Esophagus (tissue), 2 donors: ENCODE data around the gene PRKN. TPM values are rescaled to one million over a fixed set of nuclear protein-coding genes. Genes with fewer than 3 reads are reported as not detected.

ENCODE experiments used
- H3K27ac ChIP-seq, 2 donors: one replicate each; pipeline ENCODE4 v1.5.1; 2013; ENCODE audit warnings: low read depth in 2 of 2, mild to moderate bottlenecking in 2 of 2, inconsistent platforms in 1 of 2, low read length in 1 of 2, moderate library complexity in 1 of 2
- H3K27me3 ChIP-seq, 2 donors: one replicate each; pipeline ENCODE4 v1.6.1; 2013; ENCODE audit warnings: low read length in 2 of 2, control low read depth in 1 of 2, mild to moderate bottlenecking in 1 of 2; ENCODE audit not compliant: insufficient read depth in 2 of 2, control insufficient read depth in 1 of 2
- H3K36me3 ChIP-seq, 2 donors: one replicate each; pipeline ENCODE4 v1.6.1; 2013; ENCODE audit warnings: low read length in 1 of 2; ENCODE audit not compliant: control insufficient read depth in 2 of 2, insufficient read depth in 2 of 2
- H3K4me1 ChIP-seq, 2 donors: one replicate each; pipeline ENCODE4 v1.6.1; 2013; ENCODE audit warnings: low read length in 1 of 2; ENCODE audit not compliant: control insufficient read depth in 2 of 2, insufficient read depth in 2 of 2
- H3K4me3 ChIP-seq, 2 donors: one replicate each; pipeline ENCODE4 v1.5.1; 2013; ENCODE audit warnings: low read length in 2 of 2, mild to moderate bottlenecking in 2 of 2, low read depth in 1 of 2, moderate library complexity in 1 of 2
- H3K9me3 ChIP-seq, 2 donors: one replicate each; pipeline ENCODE4 v1.6.1; 2013; ENCODE audit warnings: mild to moderate bottlenecking in 2 of 2, low read depth in 1 of 2, low read length in 1 of 2, moderate library complexity in 1 of 2; ENCODE audit not compliant: control insufficient read depth in 2 of 2, insufficient read depth in 1 of 2
- WGBS, 2 donors: extraction: QIAGEN DNeasy Blood & Tissue Kit; methylation state at CpG; one replicate each; pipeline ENCODE4 v1.1.7; 2013; 5-methylcytosine and 5-hydroxymethylcytosine counted together
- polyA plus RNA-seq, 2 donors: library from polyadenylated mRNA; stranded (reverse); fragments of 200-250 nt; gene quantifications; one replicate each; pipeline ENCODE4 v1.2.3, GENCODE V29; 2013
- donor health status: healthy with polysubstance abuse.
- donor health status: Bipolar disorder and iron deficiency.

PRKN gene
- polyA plus RNA-seq, 2 donors = 0.28 to 0.45 TPM

GRCh38 chr6:162373868-162374267, 353.7 kb downstream of the PRKN start:
- WGBS, 2 donors = 77 to 89% methylated on average over 2 of the region's 2 CpGs

GRCh38 chr6:162373192-162373591, 354.4 kb downstream of the PRKN start:
- WGBS, 2 donors = 56 to 76% methylated on average over 2 of the region's 2 CpGs
- Histone ChIP-seq H3K4me1 (no peaks in the 10 kb centered on the region), H3K36me3 (no peaks in the 10 kb centered on the region), H3K4me3 (no peak overlapping the region), H3K9me3 (no peaks in the 10 kb centered on the region), H3K27ac (no peak overlapping the region), H3K27me3 (no peaks in the 10 kb centered on the region)

More at GRCh38 chr6:162373868-162374267, 353.7 kb downstream of the PRKN start:
- Histone ChIP-seq H3K4me3 (no peak overlapping the region), H3K36me3 (no peaks in the 10 kb centered on the region), H3K27ac (no peak overlapping the region), H3K27me3 (no peaks in the 10 kb centered on the region), H3K4me1 (no peaks in the 10 kb centered on the region), H3K9me3 (no peaks in the 10 kb centered on the region)

- H3K9me3 ChIP-seq = no peaks in the 10 kb centered on the region
- no peaks in the 10 kb centered on the region for H3K36me3 ChIP-seq
- WGBS, 2 donors = 76 to 86% methylated on average over 9 of the region's 9 CpGs
- H3K4me1 ChIP-seq = no peaks in the 10 kb centered on the region
- no peak overlapping the region for H3K4me3 ChIP-seq
- no peaks in the 10 kb centered on the region for H3K27me3 ChIP-seq
- H3K27ac ChIP-seq = no peak overlapping the region
Measured at GRCh38 chr6:162372106-162372505, 355.5 kb downstream of the PRKN start.

- 84 to 89% methylated on average over 5 of the region's 5 CpGs for WGBS, 2 donors
- Histone ChIP-seq H3K9me3 (no peaks in the 10 kb centered on the region), H3K27me3 (no peaks in the 10 kb centered on the region), H3K36me3 (no peaks in the 10 kb centered on the region), H3K4me3 (no peak overlapping the region), H3K27ac (no peak overlapping the region), H3K4me1 (no peaks in the 10 kb centered on the region)
Measured at GRCh38 chr6:162371121-162371520, 356.4 kb downstream of the PRKN start.

GRCh38 chr6:162369091-162369490, 358.5 kb downstream of the PRKN start:
- Histone ChIP-seq H3K4me1 (no peaks in the 10 kb centered on the region), H3K27ac (no peak overlapping the region), H3K27me3 (no peaks in the 10 kb centered on the region), H3K9me3 (no peaks in the 10 kb centered on the region), H3K36me3 (no peaks in the 10 kb centered on the region), H3K4me3 (no peak overlapping the region)
- WGBS, 2 donors = 89 to 92% methylated on average over 2 of the region's 2 CpGs

- Histone ChIP-seq H3K4me3 (no peak overlapping the region), H3K27me3 (no peaks in the 10 kb centered on the region), H3K27ac (no peak overlapping the region), H3K9me3 (peaks cover 0 to 2% of the 10 kb centered on the region in 2 donors), H3K4me1 (no peaks in the 10 kb centered on the region), H3K36me3 (no peaks in the 10 kb centered on the region)
- WGBS, 2 donors = 90 to 91% methylated on average over 4 of the region's 4 CpGs
Measured at GRCh38 chr6:162364488-162364887, 363.1 kb downstream of the PRKN start.

- Histone ChIP-seq H3K4me3 (no peak overlapping the region), H3K9me3 (peaks cover 0 to 2% of the 10 kb centered on the region in 2 donors), H3K4me1 (no peaks in the 10 kb centered on the region), H3K27me3 (no peaks in the 10 kb centered on the region), H3K27ac (no peak overlapping the region), H3K36me3 (no peaks in the 10 kb centered on the region)
- WGBS, 2 donors = 78 to 86% methylated on average over 4 of the region's 4 CpGs
Measured at GRCh38 chr6:162363757-162364156, 363.8 kb downstream of the PRKN start.

GRCh38 chr6:162360901-162361567, 366.5 kb downstream of the PRKN start:
- Histone ChIP-seq H3K36me3 (no peaks in the 10 kb centered on the region), H3K27me3 (no peaks in the 10 kb centered on the region), H3K27ac (no peak overlapping the region), H3K4me1 (no peaks in the 10 kb centered on the region), H3K4me3 (no peak overlapping the region), H3K9me3 (peaks cover 0 to 2% of the 10 kb centered on the region in 2 donors)
- WGBS, 2 donors = 71 to 79% methylated on average over 6 of the region's 6 CpGs

- Histone ChIP-seq H3K9me3 (no peaks in the 10 kb centered on the region), H3K4me1 (no peaks in the 10 kb centered on the region), H3K36me3 (no peaks in the 10 kb centered on the region), H3K4me3 (no peak overlapping the region), H3K27me3 (no peaks in the 10 kb centered on the region), H3K27ac (no peak overlapping the region)
- WGBS, 2 donors = 94 to 96% methylated on average over 4 of the region's 4 CpGs
Measured at GRCh38 chr6:162358625-162359024, 368.9 kb downstream of the PRKN start.

- no peaks in the 10 kb centered on the region for H3K36me3 ChIP-seq
- 68 to 81% methylated on average over 4 of the region's 4 CpGs for WGBS, 2 donors
- no peak overlapping the region for H3K27ac ChIP-seq
- H3K9me3 ChIP-seq = no peaks in the 10 kb centered on the region
- no peaks in the 10 kb centered on the region for H3K4me1 ChIP-seq
- H3K4me3 ChIP-seq = no peak overlapping the region
- no peaks in the 10 kb centered on the region for H3K27me3 ChIP-seq
Measured at GRCh38 chr6:162345051-162345511, 382.5 kb downstream of the PRKN start.
